HG02623 (cell line): ENCODE data around the gene RBM45.
"Not testable (repeated sequence)": the region's sequence is repeated elsewhere in the genome, so short reads cannot be mapped to it uniquely, and the experiment has no call there.

Source experiments
- ATAC-seq: cut with Tn5 transposase; IDR thresholded peaks from one replicate; pipeline ENCODE4 v1.9.1; 2021; ENCODE audit warnings: moderate library complexity; ENCODE audit not compliant: unreplicated experiment

Gene RBM45

GRCh38 chr2:178106053-178106452, 6.2 kb upstream of the RBM45 start:
- no peak for ATAC-seq

- no peak for ATAC-seq
Measured at GRCh38 chr2:178108176-178108575, 4.1 kb upstream of the RBM45 start.

- no peak for ATAC-seq
Measured at GRCh38 chr2:178109813-178110212, 2.4 kb upstream of the RBM45 start.

- ATAC-seq, result no peak
Measured at GRCh38 chr2:178110681-178111080, 1.6 kb upstream of the RBM45 start.

GRCh38 chr2:178111743-178112142, 494 bp upstream of the RBM45 start:
- no peak for ATAC-seq

GRCh38 chr2:178114462-178114861, 2.2 kb downstream of the RBM45 start:
- peak; percentile 38 for ATAC-seq

- no peak for ATAC-seq
Measured at GRCh38 chr2:178115271-178115670, 3.0 kb downstream of the RBM45 start.

- no peak for ATAC-seq
Measured at GRCh38 chr2:178117725-178118124, 5.5 kb downstream of the RBM45 start.

GRCh38 chr2:178119179-178119922, 7.1 kb downstream of the RBM45 start:
- ATAC-seq, result no peak

GRCh38 chr2:178123163-178123562, 10.9 kb downstream of the RBM45 start:
- ATAC-seq, result no peak

GRCh38 chr2:178125125-178125524, 12.9 kb downstream of the RBM45 start:
- ATAC-seq, result no peak

GRCh38 chr2:178125862-178126261, 13.6 kb downstream of the RBM45 start:
- no peak for ATAC-seq

GRCh38 chr2:178128836-178129630, 16.8 kb downstream of the RBM45 start:
- ATAC-seq, result no peak

- ATAC-seq, result no peak
Measured at GRCh38 chr2:178136321-178137025, 24.2 kb downstream of the RBM45 start.

GRCh38 chr2:178142274-178143065, 30.2 kb downstream of the RBM45 start:
- ATAC-seq, result no peak

GRCh38 chr2:178143481-178143880, 31.2 kb downstream of the RBM45 start:
- ATAC-seq, result no peak

- no peak for ATAC-seq
Measured at GRCh38 chr2:178152033-178152432, 39.8 kb downstream of the RBM45 start.

GRCh38 chr2:178152542-178152941, 40.3 kb downstream of the RBM45 start:
- ATAC-seq, result no peak

GRCh38 chr2:178152977-178153376, 40.7 kb downstream of the RBM45 start:
- no peak for ATAC-seq

GRCh38 chr2:178153878-178154277, 41.6 kb downstream of the RBM45 start:
- ATAC-seq, result not testable (repeated sequence)

GRCh38 chr2:178155524-178155923, 43.3 kb downstream of the RBM45 start:
- no peak for ATAC-seq
